Measurements from ENCODE around the gene DALRD3.

Gene DALRD3

GRCh38 chr3:49006408-49007067 lies 11.8 kb downstream of the DALRD3 start:
- no peak for DNase-seq (ENCODE audit: low read depth in 2 of 2, low spot score in 1 of 2)

GRCh38 chr3:49005998-49006397 lies 12.4 kb downstream of the DALRD3 start:
- DNase-seq (ENCODE audit: low read depth in 2 of 2, low spot score in 1 of 2): no peak

GRCh38 chr3:49005303-49005680 lies 13.1 kb downstream of the DALRD3 start:
- DNase-seq (ENCODE audit: low read depth in 2 of 2, low spot score in 1 of 2): no peak

GRCh38 chr3:49004352-49005302 lies 13.8 kb downstream of the DALRD3 start:
- DNase-seq (ENCODE audit: low read depth in 2 of 2, low spot score in 1 of 2): no peak

GRCh38 chr3:49001155-49001554 lies 17.2 kb downstream of the DALRD3 start:
- no peak for DNase-seq (ENCODE audit: low read depth in 2 of 2, low spot score in 1 of 2)

GRCh38 chr3:48999085-48999858 lies 19.1 kb downstream of the DALRD3 start:
- no peak for DNase-seq (ENCODE audit: low read depth in 2 of 2, low spot score in 1 of 2)

GRCh38 chr3:48997714-48998637 lies 20.4 kb downstream of the DALRD3 start:
- no peak for DNase-seq (ENCODE audit: low read depth in 2 of 2, low spot score in 1 of 2)

GRCh38 chr3:48997102-48997635 lies 21.2 kb downstream of the DALRD3 start:
- DNase-seq (ENCODE audit: low read depth in 2 of 2, low spot score in 1 of 2): no peak

GRCh38 chr3:48996640-48997039 lies 21.7 kb downstream of the DALRD3 start:
- no peak for DNase-seq (ENCODE audit: low read depth in 2 of 2, low spot score in 1 of 2)

- DNase-seq (ENCODE audit: low read depth in 2 of 2, low spot score in 1 of 2): no peak
Observed at GRCh38 chr3:48993834-48994233, 24.5 kb downstream of the DALRD3 start.

GRCh38 chr3:48991851-48992545 lies 26.4 kb downstream of the DALRD3 start:
- no peak for DNase-seq (ENCODE audit: low read depth in 2 of 2, low spot score in 1 of 2)

- DNase-seq (ENCODE audit: low read depth in 2 of 2, low spot score in 1 of 2): no peak
Observed at GRCh38 chr3:48990636-48991469, 27.5 kb downstream of the DALRD3 start.

GRCh38 chr3:48989796-48990635 lies 28.4 kb downstream of the DALRD3 start, which contains the start of gene P4HTM:
P4HTM (plus strand) TSS chr3:48990241; CDS start chr3:48990257, 16 bp downstream.
- peak; percentile 41 to 67 for DNase-seq (ENCODE audit: low read depth in 2 of 2, low spot score in 1 of 2)

- no peak for DNase-seq (ENCODE audit: low read depth in 2 of 2, low spot score in 1 of 2)
Observed at GRCh38 chr3:48989126-48989795, 29.1 kb downstream of the DALRD3 start.

- no peak for DNase-seq (ENCODE audit: low read depth in 2 of 2, low spot score in 1 of 2)
Observed at GRCh38 chr3:48985831-48986376, 32.5 kb downstream of the DALRD3 start.

- DNase-seq (ENCODE audit: low read depth in 2 of 2, low spot score in 1 of 2): no peak
Observed at GRCh38 chr3:48984663-48985062, 33.7 kb downstream of the DALRD3 start.

GRCh38 chr3:48983096-48983495 lies 35.3 kb downstream of the DALRD3 start:
- DNase-seq (ENCODE audit: low read depth in 2 of 2, low spot score in 1 of 2): no peak
